ENCODE data around the gene STAG3.

DNA sequence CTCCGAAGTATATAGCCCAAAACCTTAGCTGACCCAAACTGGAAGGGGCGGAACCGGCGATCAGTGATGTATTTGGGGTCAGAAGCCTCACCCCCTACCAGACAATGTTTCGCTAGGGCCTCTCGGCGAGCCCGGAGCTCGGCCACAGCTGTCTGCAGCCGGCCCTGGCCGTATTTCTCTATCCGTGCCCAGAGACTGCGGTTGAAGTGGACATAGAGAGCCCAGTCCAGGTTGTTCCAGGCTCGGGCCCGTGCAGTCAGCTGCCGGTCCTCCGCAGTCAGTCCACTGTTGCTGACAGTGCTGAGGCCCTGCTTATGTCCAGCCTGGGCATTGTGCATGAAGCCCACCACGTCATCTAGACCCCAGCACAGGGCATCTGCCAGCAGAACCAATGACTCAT is 17.7 kb upstream of the STAG3 start:
- no peak for TF ChIP-seq POLR2A (IDR thresholded peaks at IDR 0.05)
- TF ChIP-seq, protein P1, sequence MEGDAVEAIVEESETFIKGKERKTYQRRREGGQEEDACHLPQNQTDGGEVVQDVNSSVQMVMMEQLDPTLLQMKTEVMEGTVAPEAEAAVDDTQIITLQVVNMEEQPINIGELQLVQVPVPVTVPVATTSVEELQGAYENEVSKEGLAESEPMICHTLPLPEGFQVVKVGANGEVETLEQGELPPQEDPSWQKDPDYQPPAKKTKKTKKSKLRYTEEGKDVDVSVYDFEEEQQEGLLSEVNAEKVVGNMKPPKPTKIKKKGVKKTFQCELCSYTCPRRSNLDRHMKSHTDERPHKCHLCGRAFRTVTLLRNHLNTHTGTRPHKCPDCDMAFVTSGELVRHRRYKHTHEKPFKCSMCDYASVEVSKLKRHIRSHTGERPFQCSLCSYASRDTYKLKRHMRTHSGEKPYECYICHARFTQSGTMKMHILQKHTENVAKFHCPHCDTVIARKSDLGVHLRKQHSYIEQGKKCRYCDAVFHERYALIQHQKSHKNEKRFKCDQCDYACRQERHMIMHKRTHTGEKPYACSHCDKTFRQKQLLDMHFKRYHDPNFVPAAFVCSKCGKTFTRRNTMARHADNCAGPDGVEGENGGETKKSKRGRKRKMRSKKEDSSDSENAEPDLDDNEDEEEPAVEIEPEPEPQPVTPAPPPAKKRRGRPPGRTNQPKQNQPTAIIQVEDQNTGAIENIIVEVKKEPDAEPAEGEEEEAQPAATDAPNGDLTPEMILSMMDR (IDR thresholded peaks at IDR 0.05), result no peak
